ENCODE data around the gene AMIGO1.

The AMIGO1 gene

DNA sequence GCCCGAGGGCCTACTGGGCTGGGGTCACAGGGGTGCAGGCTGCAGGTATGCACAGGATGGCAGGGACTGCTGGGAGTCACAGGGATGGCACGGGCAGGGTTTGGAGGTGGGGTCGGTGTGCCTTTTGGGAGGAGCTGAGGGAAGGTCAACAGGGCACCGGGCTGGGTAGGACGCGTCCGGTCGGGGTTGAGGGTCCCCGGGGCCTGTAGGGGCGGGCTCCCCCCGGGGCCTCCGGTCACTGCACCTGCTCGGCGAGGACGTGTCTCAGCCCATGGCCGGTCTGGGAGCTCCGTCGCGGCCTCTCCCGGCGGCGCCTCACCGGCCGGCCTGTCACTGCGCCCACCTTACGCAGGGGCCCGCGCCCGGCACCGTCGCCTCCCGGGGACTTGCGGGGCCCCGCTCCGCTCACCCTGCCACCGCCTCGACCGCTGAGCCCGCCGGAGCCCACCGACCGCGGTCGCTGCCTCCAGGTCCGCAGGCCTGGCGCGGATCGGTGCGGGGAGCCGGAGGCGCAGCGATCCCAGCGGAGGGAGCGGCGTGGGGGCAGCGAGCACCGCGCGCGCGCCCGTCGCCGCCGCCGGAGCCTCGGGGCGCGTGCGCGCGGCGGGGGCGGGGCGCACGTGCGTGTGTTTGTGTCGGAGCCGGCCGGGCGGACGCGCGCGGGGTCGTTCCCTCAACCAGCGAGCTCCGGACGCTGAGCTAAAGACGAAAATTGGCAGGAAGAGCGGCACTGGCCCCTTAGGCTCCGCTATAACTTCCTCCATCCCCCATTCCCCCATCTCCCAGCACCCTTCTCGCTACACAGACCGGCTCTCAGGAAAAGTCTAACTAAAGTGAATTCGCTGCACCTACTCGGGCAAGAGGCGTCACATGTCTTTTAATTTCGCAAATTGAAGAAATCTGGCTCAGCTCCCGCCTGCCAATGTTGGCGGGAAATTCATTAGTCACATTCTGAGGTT lies at the start of gene AMIGO1:
AMIGO1 (minus strand) TSS at position 552 of the 959 bp plus-strand sequence. CDS start 815 bp downstream, outside the sequence.
- TF ChIP-seq, protein P1, sequence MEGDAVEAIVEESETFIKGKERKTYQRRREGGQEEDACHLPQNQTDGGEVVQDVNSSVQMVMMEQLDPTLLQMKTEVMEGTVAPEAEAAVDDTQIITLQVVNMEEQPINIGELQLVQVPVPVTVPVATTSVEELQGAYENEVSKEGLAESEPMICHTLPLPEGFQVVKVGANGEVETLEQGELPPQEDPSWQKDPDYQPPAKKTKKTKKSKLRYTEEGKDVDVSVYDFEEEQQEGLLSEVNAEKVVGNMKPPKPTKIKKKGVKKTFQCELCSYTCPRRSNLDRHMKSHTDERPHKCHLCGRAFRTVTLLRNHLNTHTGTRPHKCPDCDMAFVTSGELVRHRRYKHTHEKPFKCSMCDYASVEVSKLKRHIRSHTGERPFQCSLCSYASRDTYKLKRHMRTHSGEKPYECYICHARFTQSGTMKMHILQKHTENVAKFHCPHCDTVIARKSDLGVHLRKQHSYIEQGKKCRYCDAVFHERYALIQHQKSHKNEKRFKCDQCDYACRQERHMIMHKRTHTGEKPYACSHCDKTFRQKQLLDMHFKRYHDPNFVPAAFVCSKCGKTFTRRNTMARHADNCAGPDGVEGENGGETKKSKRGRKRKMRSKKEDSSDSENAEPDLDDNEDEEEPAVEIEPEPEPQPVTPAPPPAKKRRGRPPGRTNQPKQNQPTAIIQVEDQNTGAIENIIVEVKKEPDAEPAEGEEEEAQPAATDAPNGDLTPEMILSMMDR (IDR thresholded peaks at IDR 0.05) = no peak

DNA sequence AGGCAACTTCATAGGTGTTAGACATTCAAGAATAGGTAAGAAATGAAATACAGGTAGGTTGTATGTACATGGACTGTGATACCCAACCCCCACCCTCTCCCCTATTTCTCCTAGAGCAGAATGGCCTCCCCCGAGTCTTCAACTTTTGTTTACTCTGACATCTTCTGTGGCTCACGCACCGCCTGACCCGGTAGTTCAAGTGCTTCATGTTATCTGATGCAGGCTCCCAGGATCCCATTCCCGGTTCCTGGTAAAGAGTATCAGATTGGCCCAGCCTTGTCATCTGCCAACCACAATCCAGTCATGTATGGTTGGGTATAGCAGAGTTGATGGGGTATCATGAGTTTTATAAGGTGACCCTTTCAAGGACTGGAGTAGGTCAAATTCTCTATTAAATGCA lies 48.0 kb upstream of the AMIGO1 start:
- TF ChIP-seq, protein P1 (IDR thresholded peaks at IDR 0.05) = no peak

GRCh38 chr1:109556563-109556962 lies 47.0 kb upstream of the AMIGO1 start:
- TF ChIP-seq, protein P1 (IDR thresholded peaks at IDR 0.05) = no peak

GRCh38 chr1:109548321-109549267 lies 39.1 kb upstream of the AMIGO1 start, which contains the start of gene GNAI3:
TSS of gene GNAI3 (plus strand) at chr1:109548615. CDS start at chr1:109548721, 106 bp downstream.
- TF ChIP-seq, protein P1 (IDR thresholded peaks at IDR 0.05) = no peak

GRCh38 chr1:109547463-109548320 lies 38.2 kb upstream of the AMIGO1 start:
- TF ChIP-seq, protein P1 (IDR thresholded peaks at IDR 0.05) = no peak

GRCh38 chr1:109546311-109547109 lies 37.0 kb upstream of the AMIGO1 start:
- TF ChIP-seq, protein P1 (IDR thresholded peaks at IDR 0.05) = peak; percentile 85
